Measurements from ENCODE around the gene RTN1.

RTN1 gene

DNA sequence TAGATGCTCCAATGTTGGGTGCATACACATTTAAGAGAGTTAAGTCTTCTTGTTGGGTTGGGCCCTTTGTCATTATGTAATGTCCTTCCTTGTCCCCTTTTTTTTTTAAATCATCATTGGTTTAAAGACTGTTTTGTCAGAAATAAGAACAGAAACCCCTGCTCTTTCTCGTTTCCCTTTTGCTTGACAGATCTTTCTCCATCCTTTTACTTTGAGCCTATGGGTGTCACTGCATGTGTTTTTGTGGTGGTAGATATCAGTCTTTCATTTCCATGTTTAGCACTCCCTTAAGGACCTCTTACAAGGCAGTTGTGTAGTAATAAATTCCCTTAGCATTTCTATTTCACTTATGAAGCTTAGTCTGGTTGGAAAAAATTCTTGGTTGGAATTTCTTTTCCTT, 47.4 kb downstream of the RTN1 start:
- DNase-seq (ENCODE audit: low spot score) = no peak
- TF ChIP-seq, protein P1, sequence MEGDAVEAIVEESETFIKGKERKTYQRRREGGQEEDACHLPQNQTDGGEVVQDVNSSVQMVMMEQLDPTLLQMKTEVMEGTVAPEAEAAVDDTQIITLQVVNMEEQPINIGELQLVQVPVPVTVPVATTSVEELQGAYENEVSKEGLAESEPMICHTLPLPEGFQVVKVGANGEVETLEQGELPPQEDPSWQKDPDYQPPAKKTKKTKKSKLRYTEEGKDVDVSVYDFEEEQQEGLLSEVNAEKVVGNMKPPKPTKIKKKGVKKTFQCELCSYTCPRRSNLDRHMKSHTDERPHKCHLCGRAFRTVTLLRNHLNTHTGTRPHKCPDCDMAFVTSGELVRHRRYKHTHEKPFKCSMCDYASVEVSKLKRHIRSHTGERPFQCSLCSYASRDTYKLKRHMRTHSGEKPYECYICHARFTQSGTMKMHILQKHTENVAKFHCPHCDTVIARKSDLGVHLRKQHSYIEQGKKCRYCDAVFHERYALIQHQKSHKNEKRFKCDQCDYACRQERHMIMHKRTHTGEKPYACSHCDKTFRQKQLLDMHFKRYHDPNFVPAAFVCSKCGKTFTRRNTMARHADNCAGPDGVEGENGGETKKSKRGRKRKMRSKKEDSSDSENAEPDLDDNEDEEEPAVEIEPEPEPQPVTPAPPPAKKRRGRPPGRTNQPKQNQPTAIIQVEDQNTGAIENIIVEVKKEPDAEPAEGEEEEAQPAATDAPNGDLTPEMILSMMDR (IDR thresholded peaks at IDR 0.05; ENCODE audit: extremely low read depth, missing control alignments) = no peak

DNA sequence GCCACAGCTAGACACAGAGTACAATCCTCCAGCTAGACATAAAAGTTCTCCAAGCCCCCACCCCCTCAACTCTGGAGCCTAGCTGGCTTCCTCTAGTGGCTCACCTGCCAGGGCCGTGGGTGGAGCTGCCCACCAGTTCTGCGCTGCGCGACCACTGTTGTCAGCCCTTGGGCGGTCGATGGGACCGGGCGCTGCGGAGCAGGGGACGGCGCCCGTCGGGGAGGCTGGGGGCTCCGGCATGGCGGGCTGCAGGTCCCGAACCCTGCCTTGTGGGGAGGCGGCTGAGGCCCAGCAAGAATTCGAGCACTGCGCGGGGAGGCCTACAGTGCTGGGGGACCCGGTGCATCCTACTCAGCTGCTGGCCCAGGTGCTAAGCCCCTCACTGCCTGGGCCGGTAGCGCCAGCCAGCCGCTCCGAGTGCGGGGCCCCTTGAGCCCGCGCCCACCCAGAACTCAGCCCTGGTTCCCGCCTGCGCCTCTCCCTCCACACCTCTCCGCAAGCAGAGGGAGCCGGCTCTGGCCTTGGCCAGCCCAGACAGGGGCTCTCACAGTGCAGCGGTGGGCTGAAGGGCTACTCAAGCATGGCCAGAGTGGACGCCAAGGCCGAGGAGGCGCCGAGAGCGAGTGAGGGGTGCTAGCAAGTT, 51.0 kb downstream of the RTN1 start:
- DNase-seq (ENCODE audit: low spot score) = no peak
- TF ChIP-seq, protein P1 (IDR thresholded peaks at IDR 0.05; ENCODE audit: extremely low read depth, missing control alignments) = no peak

DNA sequence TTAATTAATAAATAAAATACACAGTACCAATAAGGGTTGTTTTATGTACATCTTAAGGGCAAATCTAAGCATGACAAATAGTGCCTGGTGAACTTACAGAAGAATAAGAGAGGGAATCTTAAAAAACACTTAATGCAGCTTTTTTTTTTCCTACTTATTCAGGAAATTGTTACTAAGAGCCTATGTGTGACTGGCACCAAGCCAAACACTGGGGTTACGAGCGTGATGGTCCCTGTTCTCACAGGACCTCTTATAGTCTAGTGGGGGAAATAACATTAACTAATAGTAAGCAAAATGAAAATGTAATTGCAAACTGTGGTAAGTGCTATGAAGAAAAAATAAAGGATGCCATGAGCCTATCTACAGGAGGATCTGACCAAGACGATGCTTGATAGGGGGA, 53.6 kb downstream of the RTN1 start:
- DNase-seq (ENCODE audit: low spot score) = no peak
- TF ChIP-seq, protein P1 (IDR thresholded peaks at IDR 0.05; ENCODE audit: extremely low read depth, missing control alignments) = no peak

DNA sequence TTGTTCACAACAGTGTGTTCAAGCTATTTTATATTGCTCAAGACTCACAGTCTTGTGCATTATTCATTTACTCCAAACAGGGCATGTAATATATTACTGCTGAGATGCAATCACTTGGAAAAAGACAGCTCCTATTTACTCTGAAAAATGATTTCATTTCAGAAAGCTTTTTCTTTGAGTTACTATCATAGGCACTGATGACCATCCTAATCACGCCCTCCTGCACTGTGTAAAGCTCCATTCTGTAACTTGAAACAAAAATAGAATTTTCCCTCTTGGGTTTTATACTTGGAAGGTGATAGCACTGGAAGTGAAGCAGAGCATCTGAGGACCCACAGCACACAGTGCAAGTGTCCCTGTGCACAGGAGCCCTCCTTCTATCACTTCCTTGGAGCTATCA, 55.6 kb downstream of the RTN1 start:
- no peak for DNase-seq (ENCODE audit: low spot score)
- TF ChIP-seq, protein P1 (IDR thresholded peaks at IDR 0.05; ENCODE audit: extremely low read depth, missing control alignments) = no peak

DNA sequence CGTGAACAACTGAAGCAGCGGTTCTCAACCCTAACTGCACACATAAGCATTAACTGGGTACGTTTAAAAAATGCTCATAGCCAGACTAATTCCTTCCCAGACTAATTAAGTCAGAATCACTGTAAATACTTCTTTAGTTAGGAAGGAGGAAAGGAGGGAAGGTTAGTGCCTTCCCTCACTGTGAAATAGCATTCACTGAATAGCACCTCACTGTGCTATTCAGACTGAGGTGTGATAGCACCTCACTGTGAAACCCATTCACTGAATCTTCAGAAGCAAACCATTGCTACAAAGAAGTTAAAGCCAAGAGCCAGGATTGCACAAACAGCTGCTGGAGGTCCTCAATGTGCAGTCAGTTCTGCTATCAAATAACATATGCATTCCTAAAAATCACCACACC, 58.8 kb downstream of the RTN1 start:
- TF ChIP-seq, protein P1 (IDR thresholded peaks at IDR 0.05; ENCODE audit: extremely low read depth, missing control alignments) = no peak
- no peak for DNase-seq (ENCODE audit: low spot score)

DNA sequence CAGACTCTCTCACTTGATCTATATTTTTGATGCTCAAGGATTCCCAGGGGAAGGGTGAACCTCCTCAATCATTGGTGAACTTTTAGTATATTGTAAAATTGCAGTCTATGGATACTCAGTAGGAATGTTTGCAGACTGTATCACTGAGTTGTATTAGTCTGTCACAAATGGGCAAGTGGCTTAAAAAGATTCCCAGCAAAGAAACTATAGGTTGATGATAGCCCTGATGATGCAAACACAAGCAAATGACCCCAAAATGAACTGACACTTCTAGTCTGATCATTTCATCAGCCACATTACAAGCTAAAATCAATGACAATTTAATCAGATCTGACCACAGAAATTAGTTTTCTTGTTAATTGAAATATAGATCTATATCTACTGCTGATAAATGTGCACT, 59.5 kb downstream of the RTN1 start:
- TF ChIP-seq, protein P1 (IDR thresholded peaks at IDR 0.05; ENCODE audit: extremely low read depth, missing control alignments) = no peak

DNA sequence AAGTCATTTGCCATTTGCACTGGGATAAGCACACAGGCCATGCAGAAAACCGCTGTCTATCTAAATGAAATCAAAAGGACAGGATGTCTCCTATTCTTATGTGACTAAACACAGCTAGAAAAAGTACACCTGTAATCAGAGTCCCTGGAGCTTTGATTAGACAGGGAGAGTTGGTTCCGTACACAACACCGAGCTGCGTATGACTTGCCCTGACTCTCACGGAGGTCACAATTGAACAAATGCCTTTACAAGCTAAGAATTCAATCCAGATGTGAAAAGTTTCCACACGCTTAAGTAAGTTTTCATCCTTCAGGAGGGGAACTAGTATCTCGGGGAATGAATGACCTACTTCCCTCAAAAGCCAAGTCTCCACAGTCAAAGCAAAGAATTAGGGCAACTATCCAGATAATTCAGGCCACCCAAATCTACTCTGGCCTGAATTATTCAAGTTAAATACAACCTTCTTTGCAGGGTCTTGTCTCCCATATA, 67.5 kb downstream of the RTN1 start:
- TF ChIP-seq, protein P1 (IDR thresholded peaks at IDR 0.05; ENCODE audit: extremely low read depth, missing control alignments) = no peak
- no peak for DNase-seq (ENCODE audit: low spot score)

More for the DNA sequence above, 59.5 kb downstream of the RTN1 start:
- no peak for DNase-seq (ENCODE audit: low spot score)
